ENCODE measurements around the gene RYR2. TPM values are rescaled to one million over a fixed set of nuclear protein-coding genes. Genes with fewer than 3 reads are reported as not detected.

RYR2 gene
- total and polyA plus RNA-seq, 2 experiments from 2014 or later = 0.50 to 0.95 TPM

DNA sequence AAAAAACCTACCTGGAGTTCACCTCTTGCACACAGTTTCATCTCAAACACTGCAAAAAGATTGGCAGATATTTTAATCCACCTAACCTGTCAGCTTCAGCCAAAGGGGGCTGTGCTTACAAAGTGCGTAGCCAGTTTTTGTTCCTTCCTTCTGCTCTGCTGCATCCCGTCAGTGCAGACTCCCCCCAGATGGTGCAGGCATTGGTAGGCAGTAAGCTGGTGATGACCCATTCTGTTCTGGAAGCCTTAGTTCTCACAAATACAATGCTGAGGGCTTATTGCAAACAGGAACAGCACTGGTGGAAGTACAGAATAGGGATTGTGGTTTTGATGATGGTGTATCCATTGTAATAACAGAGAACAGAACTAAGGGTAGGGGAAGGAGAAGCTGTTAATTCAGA, 239.5 kb downstream of the RYR2 start:
- no peak overlapping the region for H3K4me2 ChIP-seq
- H3K27ac ChIP-seq = no peak overlapping the region
- no peak overlapping the region for H2AFZ ChIP-seq
- no peak for TF ChIP-seq EZH2 (IDR thresholded peaks at IDR 0.05; ENCODE audit: borderline replicate concordance)
- no peak for TF ChIP-seq EZH2phosphoT487 (IDR thresholded peaks at IDR 0.05; ENCODE audit: low read depth, severe bottlenecking, unreplicated experiment)
- TF ChIP-seq CTCF (IDR thresholded peaks at IDR 0.05; ENCODE audit: poor library complexity) = no peak
- no peak for DNase-seq (ENCODE audit: low spot score)
- no peaks in the 10 kb centered on the region for H3K4me1 ChIP-seq (ENCODE audit: insufficient read depth)
- WGBS (ENCODE audit: low lambda C conversion rate, missing lambda C conversion rate) = 79% methylated on average over 2 of the region's 2 CpGs
- no peak overlapping the region for H3K4me3 ChIP-seq
- no peaks in the 10 kb centered on the region for H3K36me3 ChIP-seq (replicated peaks; ENCODE audit: insufficient read depth, low read depth)
- H3K9me3 ChIP-seq (ENCODE audit: low read depth) = no peaks in the 10 kb centered on the region
- no peaks in the 10 kb centered on the region for H3K9me2 ChIP-seq (replicated peaks; ENCODE audit: insufficient read depth)
- H3K79me2 ChIP-seq = no peaks in the 10 kb centered on the region
- no peaks in the 10 kb centered on the region for H3K27me3 ChIP-seq
- no peaks in the 10 kb centered on the region for H4K20me1 ChIP-seq (ENCODE audit: insufficient read depth, poor library complexity, severe bottlenecking)

DNA sequence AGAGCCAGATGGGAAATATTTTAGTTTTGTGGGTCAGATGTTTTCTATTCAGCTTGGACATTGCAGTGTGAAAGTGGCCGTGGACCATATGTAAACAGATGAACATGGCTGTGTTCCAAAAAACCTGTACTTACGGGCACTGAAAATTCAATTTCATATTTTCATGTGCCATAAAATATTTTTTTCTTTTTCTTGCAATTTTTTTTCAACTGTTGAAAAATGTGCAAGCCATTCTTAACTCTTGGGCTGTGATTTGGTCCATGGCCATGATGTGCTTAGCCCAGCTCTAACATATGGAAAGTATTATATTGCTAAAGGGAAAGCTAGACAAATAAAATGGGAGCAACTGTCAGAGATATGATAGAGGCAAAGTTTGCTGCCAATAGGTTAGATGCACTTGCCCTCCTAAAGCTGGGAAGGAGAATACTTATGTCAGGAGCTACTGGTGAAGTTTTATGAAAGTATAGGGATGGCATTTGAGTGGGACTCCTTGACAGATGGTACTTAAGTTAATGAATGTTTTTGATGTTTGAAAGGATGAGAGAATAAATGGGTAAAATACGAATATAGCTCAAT, 240.3 kb downstream of the RYR2 start:
- no peak overlapping the region for H3K27ac ChIP-seq
- 61% methylated on average over 3 of the region's 3 CpGs for WGBS (ENCODE audit: low lambda C conversion rate, missing lambda C conversion rate)
- H4K20me1 ChIP-seq (ENCODE audit: insufficient read depth, poor library complexity, severe bottlenecking) = no peaks in the 10 kb centered on the region
- H3K36me3 ChIP-seq (replicated peaks; ENCODE audit: insufficient read depth, low read depth) = no peaks in the 10 kb centered on the region
- H3K27me3 ChIP-seq = no peaks in the 10 kb centered on the region
- H3K9me3 ChIP-seq (ENCODE audit: low read depth) = no peaks in the 10 kb centered on the region
- TF ChIP-seq CTCF (IDR thresholded peaks at IDR 0.05; ENCODE audit: poor library complexity) = no peak
- TF ChIP-seq EZH2 (IDR thresholded peaks at IDR 0.05; ENCODE audit: borderline replicate concordance) = no peak
- no peak for TF ChIP-seq EZH2phosphoT487 (IDR thresholded peaks at IDR 0.05; ENCODE audit: low read depth, severe bottlenecking, unreplicated experiment)
- H3K4me3 ChIP-seq = no peak overlapping the region
- H3K79me2 ChIP-seq = no peaks in the 10 kb centered on the region
- no peak overlapping the region for H3K4me2 ChIP-seq
- no peak for DNase-seq (ENCODE audit: low spot score)
- no peaks in the 10 kb centered on the region for H3K4me1 ChIP-seq (ENCODE audit: insufficient read depth)
- no peak overlapping the region for H2AFZ ChIP-seq
- H3K9me2 ChIP-seq (replicated peaks; ENCODE audit: insufficient read depth) = no peaks in the 10 kb centered on the region

DNA sequence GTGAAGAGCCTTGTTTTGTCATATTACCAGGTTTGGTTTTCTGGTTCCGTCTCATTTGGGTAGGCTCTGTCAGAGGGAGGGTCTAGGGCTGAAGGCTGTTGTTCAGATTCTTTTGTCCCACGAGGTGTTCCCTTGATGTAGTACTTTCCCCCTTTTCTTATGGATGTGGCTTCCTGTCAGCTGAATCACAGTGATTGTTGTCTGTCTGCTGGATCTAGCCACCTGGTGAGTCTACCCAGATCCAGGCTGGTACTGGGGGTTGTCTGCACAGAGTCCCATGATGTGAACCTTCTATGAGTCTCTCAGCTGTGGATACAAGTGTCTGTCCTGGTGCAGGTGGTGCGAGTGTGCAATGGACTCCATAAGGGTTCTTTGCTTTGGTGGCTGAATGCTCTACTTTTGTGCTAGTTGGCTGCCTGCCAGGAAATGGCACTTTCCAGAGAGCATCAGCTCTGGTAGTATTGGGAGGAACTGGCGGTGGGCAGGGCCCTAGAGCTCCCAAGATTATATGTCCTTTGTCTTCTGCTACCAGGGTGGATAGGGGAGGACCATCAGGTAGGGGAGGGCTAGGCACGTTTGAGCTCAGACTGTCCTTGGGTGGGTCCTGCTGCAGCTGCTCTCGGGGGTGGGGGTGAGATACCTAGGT, 246.0 kb downstream of the RYR2 start:
- no peak overlapping the region for H3K4me2 ChIP-seq

More for the DNA sequence above, 246.0 kb downstream of the RYR2 start:
- Histone ChIP-seq H3K4me3 (no peak overlapping the region), H3K79me2 (no peaks in the 10 kb centered on the region), H4K20me1 (ENCODE audit: insufficient read depth, poor library complexity, severe bottlenecking) (no peaks in the 10 kb centered on the region), H3K9me3 (ENCODE audit: low read depth) (no peaks in the 10 kb centered on the region), H3K4me1 (ENCODE audit: insufficient read depth) (no peaks in the 10 kb centered on the region), H3K27ac (no peak overlapping the region), H3K9me2 (replicated peaks; ENCODE audit: insufficient read depth) (no peaks in the 10 kb centered on the region), H3K36me3 (replicated peaks; ENCODE audit: insufficient read depth, low read depth) (no peaks in the 10 kb centered on the region), H2AFZ (no peak overlapping the region), H3K27me3 (no peaks in the 10 kb centered on the region)
- DNase-seq (ENCODE audit: low spot score) = peak; percentile 7
- WGBS (ENCODE audit: low lambda C conversion rate, missing lambda C conversion rate) = 74% methylated on average over 6 of the region's 6 CpGs
- TF ChIP-seq EZH2phosphoT487 (IDR thresholded peaks at IDR 0.05; ENCODE audit: low read depth, severe bottlenecking, unreplicated experiment) = no peak
- TF ChIP-seq EZH2 (IDR thresholded peaks at IDR 0.05; ENCODE audit: borderline replicate concordance) = no peak
- no peak for TF ChIP-seq CTCF (IDR thresholded peaks at IDR 0.05; ENCODE audit: poor library complexity)

All from hepatocyte (in vitro differentiated cells).